Right lung (tissue), 5 donors: ENCODE measurements around the gene PICK1. TPM values are rescaled to one million over a fixed set of nuclear protein-coding genes. Genes with fewer than 3 reads are reported as not detected.
"Not testable (repeated sequence)": the region's sequence is repeated elsewhere in the genome, so short reads cannot be mapped to it uniquely, and the experiment has no call there.

ENCODE experiments used
- DNase-seq, 2 donors: peaks; one replicate each; pipeline ENCODE4 v3.0.0-alpha.2; 2013
- polyA plus RNA-seq, 5 donors: library from polyadenylated mRNA; unstranded; fragments of 120-200 nt; gene quantifications; one replicate each; pipeline versions ENCODE4 v1.2.1 to v1.2.3, GENCODE V29; 2013; ENCODE audit warnings: inconsistent platforms in 1 of 5, low replicate concordance in 1 of 5; ENCODE audit not compliant: insufficient read length in 5 of 5, insufficient read depth in 1 of 5

PICK1 gene
- polyA plus RNA-seq, 5 donors, result 21.1 to 31.6 (median 29.0) TPM

- DNase-seq, result no peak
Observed at GRCh38 chr22:38074181-38075104, 17.2 kb downstream of the PICK1 start.

- no peak for DNase-seq
Observed at GRCh38 chr22:38075105-38075825, 18.1 kb downstream of the PICK1 start.

GRCh38 chr22:38075961-38076360, 18.8 kb downstream of the PICK1 start:
- DNase-seq, result no peak

- no peak for DNase-seq
Observed at GRCh38 chr22:38077096-38077495, 19.9 kb downstream of the PICK1 start.

GRCh38 chr22:38077595-38077994, 20.4 kb downstream of the PICK1 start:
- no peak for DNase-seq

GRCh38 chr22:38078046-38078840, 21.0 kb downstream of the PICK1 start:
- DNase-seq, result no peak

GRCh38 chr22:38079208-38079607, 22.0 kb downstream of the PICK1 start:
- not testable (repeated sequence) for DNase-seq

GRCh38 chr22:38079804-38080203, 22.6 kb downstream of the PICK1 start:
- no peak for DNase-seq

GRCh38 chr22:38080474-38080849, 23.3 kb downstream of the PICK1 start:
- DNase-seq, result no peak

GRCh38 chr22:38080850-38081635, 23.8 kb downstream of the PICK1 start:
- no peak for DNase-seq

GRCh38 chr22:38081636-38081940, 24.4 kb downstream of the PICK1 start:
- no peak for DNase-seq

GRCh38 chr22:38081941-38082828, 25.0 kb downstream of the PICK1 start:
- DNase-seq, result no peak

GRCh38 chr22:38082986-38083710, 25.9 kb downstream of the PICK1 start:
- DNase-seq, result no peak

GRCh38 chr22:38083931-38084631, 26.9 kb downstream of the PICK1 start, which contains the start of gene SLC16A8:
Gene SLC16A8 (minus strand): TSS chr22:38084184. CDS start chr22:38082873, 1,311 bp downstream.
- DNase-seq, result no peak

GRCh38 chr22:38085056-38085455, 27.9 kb downstream of the PICK1 start:
- DNase-seq, result no peak

GRCh38 chr22:38085501-38085900, 28.3 kb downstream of the PICK1 start:
- DNase-seq, result no peak

- no peak for DNase-seq
Observed at GRCh38 chr22:38086001-38086845, 29.0 kb downstream of the PICK1 start.

- DNase-seq, result no peak
Observed at GRCh38 chr22:38086942-38087341, 29.7 kb downstream of the PICK1 start.
